Smooth muscle cell (in vitro differentiated cells): ENCODE results near the gene CTU2. TPM values are rescaled to one million over a fixed set of nuclear protein-coding genes. Genes with fewer than 3 reads are reported as not detected.

Source experiments
- DNase-seq: peaks from one replicate; lab custom pipeline; 2025; ENCODE audit not compliant: unreplicated experiment; lab: John Stamatoyannopoulos, UW
- H2AFZ ChIP-seq: fragments of 200-600 bp; sonication (generic); 2 replicates; pipeline ENCODE4 v1.6.0; 2016; ENCODE audit warnings: antibody characterized with exemption, low read depth, mild to moderate bottlenecking
- H3F3A ChIP-seq: fragments of 200-600 bp; sonication (generic); 2 replicates; pipeline ENCODE4 v1.6.0; 2017; ENCODE audit warnings: antibody characterized with exemption, low read depth
- H3K27ac ChIP-seq: fragments of 200-600 bp; sonication (generic); 2 replicates; pipeline ENCODE4 v1.5.1; 2016; ENCODE audit warnings: low read depth, mild to moderate bottlenecking
- H3K27me3 ChIP-seq: fragments of 200-600 bp; sonication (generic); 2 replicates; pipeline ENCODE4 v1.6.1; 2016; ENCODE audit warnings: low read depth, mild to moderate bottlenecking
- H3K36me3 ChIP-seq: fragments of 200-600 bp; sonication (generic); 2 replicates; pipeline ENCODE4 v1.5.1; 2016; ENCODE audit warnings: low read depth
- H3K4me1 ChIP-seq: fragments of 200-600 bp; sonication (generic); 2 replicates; pipeline ENCODE4 v1.5.1; 2016; ENCODE audit warnings: low read depth
- H3K4me2 ChIP-seq: fragments of 200-600 bp; sonication (generic); 2 replicates; pipeline ENCODE4 v1.6.0; 2016; ENCODE audit warnings: mild to moderate bottlenecking
- H3K4me3 ChIP-seq: fragments of 200-600 bp; sonication (generic); 2 replicates; pipeline ENCODE4 v1.5.1; 2016; ENCODE audit warnings: mild to moderate bottlenecking
- H3K79me2 ChIP-seq: fragments of 200-600 bp; sonication (generic); 2 replicates; pipeline ENCODE4 v1.6.0; 2016; ENCODE audit warnings: low read depth, mild to moderate bottlenecking
- H3K9ac ChIP-seq: fragments of 200-600 bp; sonication (generic); 2 replicates; pipeline ENCODE4 v1.6.0; 2016; ENCODE audit warnings: low read depth
- H3K9me3 ChIP-seq: fragments of 200-600 bp; sonication (generic); replicated peaks from 2 replicates; pipeline ENCODE4 v1.5.1; 2016; ENCODE audit warnings: low read depth
- H4K20me1 ChIP-seq: fragments of 200-600 bp; sonication (generic); 2 replicates; pipeline ENCODE4 v1.6.0; 2016; ENCODE audit warnings: low read depth
- CTCF ChIP-seq: fragments of 200-600 bp; sonication (generic); IDR thresholded peaks from 2 replicates; pipeline ENCODE4 v1.5.1; 2017; ENCODE audit warnings: borderline replicate concordance, mild to moderate bottlenecking, antibody characterized with exemption; ENCODE audit not compliant: insufficient read depth, poor library complexity, severe bottlenecking
- WGBS: methylation state at CpG from one replicate; pipeline ENCODE4 v1.1.7; 2016; ENCODE audit warnings: low lambda C conversion rate; 5-methylcytosine and 5-hydroxymethylcytosine counted together
- polyA plus RNA-seq: library from polyadenylated mRNA; unstranded; fragments of >200 nt; fragmentation: Nextera tagmentation; extraction: Ambion mirVana; gene quantifications from 2 replicates; pipeline ENCODE4 v1.2.1, GENCODE V29; 2016
- total RNA-seq: library from RNA; depleted of rRNA; stranded (reverse); fragments of >200 nt; gene quantifications from 2 replicates; pipeline ENCODE4 v1.2.3, GENCODE V29; 2014

CTU2 gene
- total and polyA plus RNA-seq, 2 experiments from 2014 or later = 5.8 to 21.3 TPM

GRCh38 chr16:88739139-88739976 is 33.1 kb downstream of the CTU2 start:
- Histone ChIP-seq H2AFZ (no peak overlapping the region), H3K27ac (no peak overlapping the region), H3K4me1 (no peaks in the 10 kb centered on the region), H3K27me3 (no peaks in the 10 kb centered on the region), H3F3A (no peaks in the 10 kb centered on the region), H3K9ac (no peak overlapping the region), H4K20me1 (peaks cover 46% of the 10 kb centered on the region), H3K36me3 (no peaks in the 10 kb centered on the region), H3K9me3 (no peaks in the 10 kb centered on the region), H3K4me2 (no peak overlapping the region), H3K4me3 (no peak overlapping the region), H3K79me2 (no peaks in the 10 kb centered on the region)
- no peak for DNase-seq
- TF ChIP-seq CTCF = no peak
- 85% methylated on average over 20 of the region's 22 CpGs for WGBS

- no peaks in the 10 kb centered on the region for H3F3A ChIP-seq
- no peak overlapping the region for H3K9ac ChIP-seq
- no peak overlapping the region for H3K27ac ChIP-seq
- H3K9me3 ChIP-seq = no peaks in the 10 kb centered on the region
- TF ChIP-seq CTCF = no peak
- H3K4me2 ChIP-seq = no peak overlapping the region
- peaks cover 3% of the 10 kb centered on the region for H3K4me1 ChIP-seq
- H3K4me3 ChIP-seq = no peak overlapping the region
- H3K27me3 ChIP-seq = no peaks in the 10 kb centered on the region
- H3K79me2 ChIP-seq = no peaks in the 10 kb centered on the region
- no peaks in the 10 kb centered on the region for H3K36me3 ChIP-seq
- H4K20me1 ChIP-seq = peaks cover 54% of the 10 kb centered on the region
- no peak for DNase-seq
- H2AFZ ChIP-seq = no peak overlapping the region
- 96% methylated on average over 28 of the region's 33 CpGs for WGBS
Measured at GRCh38 chr16:88739977-88740726, 33.8 kb downstream of the CTU2 start.

- 94% methylated on average over 12 of the region's 12 CpGs for WGBS
- no peak overlapping the region for H3K9ac ChIP-seq
- H3K27me3 ChIP-seq = no peaks in the 10 kb centered on the region
- H3K4me2 ChIP-seq = no peak overlapping the region
- H4K20me1 ChIP-seq = peaks cover 60% of the 10 kb centered on the region
- no peaks in the 10 kb centered on the region for H3K36me3 ChIP-seq
- DNase-seq = no peak
- no peak for TF ChIP-seq CTCF
- no peaks in the 10 kb centered on the region for H3K9me3 ChIP-seq
- no peaks in the 10 kb centered on the region for H3K79me2 ChIP-seq
- no peak overlapping the region for H3K4me3 ChIP-seq
- H3F3A ChIP-seq = no peaks in the 10 kb centered on the region
- H3K4me1 ChIP-seq = peaks cover 5% of the 10 kb centered on the region
- no peak overlapping the region for H2AFZ ChIP-seq
- no peak overlapping the region for H3K27ac ChIP-seq
Measured at GRCh38 chr16:88740727-88741055, 34.4 kb downstream of the CTU2 start.
